AG10803 (cell line): Measurements from ENCODE around the gene THYN1.
A peak's percentile ranks its signal among the peaks of the same experiment; 100 is the strongest.

ENCODE experiments used
- DNase-seq: peaks from one replicate; pipeline ENCODE4 v3.0.0; 2010; ENCODE audit warnings: low read depth
- H3K4me3 ChIP-seq: 2 replicates; pipeline ENCODE4 v1.5.1; 2011; ENCODE audit warnings: mild to moderate bottlenecking, low read length, control low read depth
- TF ChIP-seq, protein P1 (sequence below): conservative IDR thresholded peaks from 2 replicates; pipeline ENCODE4 v1.5.1; 2011; ENCODE audit warnings: mild to moderate bottlenecking, low read length, control low read depth, inconsistent platforms

The THYN1 gene

DNA sequence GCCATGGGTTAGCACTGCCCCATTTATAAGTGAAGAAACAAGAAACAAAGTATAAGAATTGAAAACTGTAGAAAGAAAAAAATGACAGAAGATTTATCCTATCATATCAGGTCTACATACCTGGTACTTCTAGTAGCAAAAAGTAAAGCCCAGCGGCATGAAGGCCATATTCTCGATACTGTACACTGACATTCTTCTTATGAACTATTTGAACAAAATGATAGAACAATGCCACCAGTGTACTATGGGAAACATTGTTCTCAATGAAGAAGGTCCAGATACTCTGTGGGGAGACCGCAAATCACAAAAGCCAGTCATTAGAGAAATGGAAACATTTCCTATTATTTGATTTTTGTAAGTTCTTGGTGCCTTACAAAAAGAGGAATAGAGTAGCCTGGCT lies 36.3 kb downstream of the THYN1 start:
- H3K4me3 ChIP-seq, result no peak overlapping the region
- no peak for DNase-seq
- TF ChIP-seq, protein P1, sequence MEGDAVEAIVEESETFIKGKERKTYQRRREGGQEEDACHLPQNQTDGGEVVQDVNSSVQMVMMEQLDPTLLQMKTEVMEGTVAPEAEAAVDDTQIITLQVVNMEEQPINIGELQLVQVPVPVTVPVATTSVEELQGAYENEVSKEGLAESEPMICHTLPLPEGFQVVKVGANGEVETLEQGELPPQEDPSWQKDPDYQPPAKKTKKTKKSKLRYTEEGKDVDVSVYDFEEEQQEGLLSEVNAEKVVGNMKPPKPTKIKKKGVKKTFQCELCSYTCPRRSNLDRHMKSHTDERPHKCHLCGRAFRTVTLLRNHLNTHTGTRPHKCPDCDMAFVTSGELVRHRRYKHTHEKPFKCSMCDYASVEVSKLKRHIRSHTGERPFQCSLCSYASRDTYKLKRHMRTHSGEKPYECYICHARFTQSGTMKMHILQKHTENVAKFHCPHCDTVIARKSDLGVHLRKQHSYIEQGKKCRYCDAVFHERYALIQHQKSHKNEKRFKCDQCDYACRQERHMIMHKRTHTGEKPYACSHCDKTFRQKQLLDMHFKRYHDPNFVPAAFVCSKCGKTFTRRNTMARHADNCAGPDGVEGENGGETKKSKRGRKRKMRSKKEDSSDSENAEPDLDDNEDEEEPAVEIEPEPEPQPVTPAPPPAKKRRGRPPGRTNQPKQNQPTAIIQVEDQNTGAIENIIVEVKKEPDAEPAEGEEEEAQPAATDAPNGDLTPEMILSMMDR, result no peak

DNA sequence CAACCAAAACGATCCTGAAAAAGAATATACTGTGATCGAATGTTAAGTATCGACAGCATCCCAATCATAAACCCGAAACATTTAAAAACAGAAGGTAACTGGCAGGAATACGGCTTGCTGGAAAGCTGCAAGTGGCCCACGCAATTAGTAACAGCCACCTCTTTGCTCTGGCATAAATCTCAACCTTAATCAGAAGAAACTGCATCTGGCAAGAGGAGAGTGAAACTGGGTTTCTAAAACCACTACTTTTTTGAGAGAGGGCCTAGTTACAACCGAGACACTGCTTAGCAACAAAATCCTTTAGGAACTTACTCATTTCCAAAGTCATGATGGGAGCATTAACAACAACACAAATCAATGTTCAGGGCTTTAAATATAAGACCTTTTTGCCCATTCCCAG lies 37.3 kb downstream of the THYN1 start:
- H3K4me3 ChIP-seq, result no peak overlapping the region
- TF ChIP-seq, protein P1, result no peak

DNA sequence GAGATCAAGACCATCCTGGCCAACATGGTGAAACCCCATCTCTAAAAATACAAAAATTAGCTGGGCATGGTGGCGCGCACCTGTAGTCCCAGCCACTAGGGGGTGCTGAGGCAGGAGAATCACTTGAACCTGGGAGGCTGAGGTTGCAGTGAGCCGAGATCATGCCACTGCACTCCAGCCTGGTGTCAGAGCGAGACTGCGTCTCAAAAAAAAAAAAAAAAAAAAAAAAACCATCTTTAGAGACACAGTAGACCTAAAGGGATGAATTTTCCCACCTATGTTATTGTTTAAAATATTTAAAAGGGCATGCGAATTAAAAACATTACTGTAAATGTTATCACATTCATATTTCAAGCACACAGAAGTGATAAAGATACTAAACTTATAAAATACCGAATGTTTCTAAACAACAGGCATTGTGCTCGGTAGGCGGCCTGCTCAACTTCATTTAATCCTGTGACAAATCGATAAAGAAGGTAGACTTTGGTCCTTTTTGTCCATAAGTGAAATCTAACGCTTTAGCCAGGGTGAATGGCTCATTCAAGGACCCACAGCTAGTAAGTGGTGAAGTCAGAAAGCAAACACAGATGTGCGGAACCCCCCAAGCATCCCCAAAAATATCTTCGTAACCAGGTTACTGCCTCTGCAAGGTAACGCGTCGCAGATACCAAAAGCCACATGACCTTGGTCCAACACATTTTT lies 45.5 kb downstream of the THYN1 start:
- peak; percentile 20 for DNase-seq
- no peak overlapping the region for H3K4me3 ChIP-seq
- TF ChIP-seq, protein P1, result peak; percentile 54

More for the DNA sequence above, 37.3 kb downstream of the THYN1 start:
- DNase-seq, result no peak

DNA sequence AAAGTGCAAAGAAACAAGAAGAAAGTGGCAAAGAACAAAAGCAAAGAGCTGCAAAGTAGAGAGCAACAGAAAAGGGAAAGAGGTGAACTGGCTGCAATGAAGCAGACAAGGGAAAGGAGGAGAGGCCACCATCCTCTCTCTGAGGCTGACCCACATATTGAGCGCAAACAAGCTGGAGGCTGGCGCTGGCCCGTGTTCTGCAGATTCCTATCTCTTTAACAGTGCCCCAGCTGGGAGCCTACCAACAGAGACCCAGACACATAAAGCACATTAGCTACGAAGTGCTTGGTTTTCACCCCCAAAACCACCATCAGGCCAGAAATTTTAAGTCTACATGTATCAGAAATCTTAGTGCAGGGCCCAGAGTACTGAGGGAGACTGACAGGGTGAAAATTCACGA lies 47.0 kb downstream of the THYN1 start:
- H3K4me3 ChIP-seq, result no peak overlapping the region
- TF ChIP-seq, protein P1, result no peak
- no peak for DNase-seq

DNA sequence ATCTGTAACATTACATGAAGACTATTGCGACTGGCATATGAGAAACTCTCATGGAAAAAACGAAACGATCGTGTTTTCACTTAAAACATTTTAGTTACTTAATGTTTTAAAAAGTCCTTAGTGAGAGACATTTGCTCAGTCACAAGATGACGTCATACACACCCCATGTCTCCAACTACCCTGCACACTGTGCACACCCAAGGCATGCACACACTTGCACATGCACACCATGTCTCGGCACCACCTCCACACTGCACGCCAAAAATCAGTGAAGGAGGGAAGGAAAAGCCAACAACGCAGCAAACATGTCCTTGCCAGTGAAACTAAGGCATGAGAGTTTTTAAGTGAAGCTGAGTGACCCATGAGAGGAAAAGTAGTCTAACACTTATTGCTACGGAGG lies 47.4 kb downstream of the THYN1 start:
- no peak overlapping the region for H3K4me3 ChIP-seq
- no peak for DNase-seq
- TF ChIP-seq, protein P1, result no peak

DNA sequence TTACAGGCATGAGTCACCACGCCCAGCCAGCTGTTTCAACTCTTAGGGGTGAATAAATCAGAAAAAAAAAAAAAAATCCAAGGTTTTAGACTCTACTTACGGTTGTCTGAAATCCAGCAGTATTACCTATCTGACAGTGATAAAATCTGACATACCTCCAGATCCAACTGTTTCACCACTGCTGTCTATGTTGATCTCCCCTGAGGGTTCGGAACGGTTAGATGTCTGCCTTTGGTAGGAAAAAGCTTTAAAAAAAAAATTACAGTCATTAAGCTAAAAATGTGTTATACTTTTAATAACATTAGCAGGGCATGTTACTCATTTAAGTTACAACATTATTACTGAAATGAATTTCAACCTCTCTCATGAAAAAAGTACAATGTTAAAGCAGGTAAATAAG lies 50.5 kb downstream of the THYN1 start:
- DNase-seq, result no peak
- TF ChIP-seq, protein P1, result no peak
- H3K4me3 ChIP-seq, result no peak overlapping the region

DNA sequence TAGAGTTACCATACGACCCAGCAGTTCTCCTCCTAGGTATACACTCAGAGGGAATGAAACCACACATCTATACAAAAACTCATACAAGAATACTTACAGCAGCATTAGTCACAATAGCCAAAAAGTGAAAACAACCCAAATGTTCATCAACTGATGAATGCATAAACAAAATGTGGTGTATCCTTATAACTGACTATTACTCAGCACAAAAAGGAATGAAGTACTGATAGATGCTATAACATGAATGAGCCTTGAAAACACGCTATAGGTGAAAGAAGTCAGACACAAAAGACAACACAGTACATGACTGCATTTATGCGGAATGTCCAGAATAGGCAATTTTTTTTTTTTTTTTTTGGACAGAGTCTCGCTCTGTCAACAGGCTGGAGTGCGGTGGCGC lies 52.5 kb downstream of the THYN1 start:
- no peak overlapping the region for H3K4me3 ChIP-seq
- no peak for DNase-seq
- TF ChIP-seq, protein P1, result no peak
